Stimulated activated CD8-positive, alpha-beta memory T cell treated with anti-CD3 and anti-CD28 coated beads, Interleukin-12 subunit alpha, Interleukin-12 subunit beta, amount 100 ng/mL, for 24 hours (primary cell): ENCODE results near the gene RBM19.
"Not testable (repeated sequence)": the region's sequence is repeated elsewhere in the genome, so short reads cannot be mapped to it uniquely, and the experiment has no call there.

Experiments used
- DNase-seq: peaks from one replicate; pipeline ENCODE4 v3.0.0-alpha.2; 2020; ENCODE audit errors: extremely low read depth

RBM19 gene, protein sequence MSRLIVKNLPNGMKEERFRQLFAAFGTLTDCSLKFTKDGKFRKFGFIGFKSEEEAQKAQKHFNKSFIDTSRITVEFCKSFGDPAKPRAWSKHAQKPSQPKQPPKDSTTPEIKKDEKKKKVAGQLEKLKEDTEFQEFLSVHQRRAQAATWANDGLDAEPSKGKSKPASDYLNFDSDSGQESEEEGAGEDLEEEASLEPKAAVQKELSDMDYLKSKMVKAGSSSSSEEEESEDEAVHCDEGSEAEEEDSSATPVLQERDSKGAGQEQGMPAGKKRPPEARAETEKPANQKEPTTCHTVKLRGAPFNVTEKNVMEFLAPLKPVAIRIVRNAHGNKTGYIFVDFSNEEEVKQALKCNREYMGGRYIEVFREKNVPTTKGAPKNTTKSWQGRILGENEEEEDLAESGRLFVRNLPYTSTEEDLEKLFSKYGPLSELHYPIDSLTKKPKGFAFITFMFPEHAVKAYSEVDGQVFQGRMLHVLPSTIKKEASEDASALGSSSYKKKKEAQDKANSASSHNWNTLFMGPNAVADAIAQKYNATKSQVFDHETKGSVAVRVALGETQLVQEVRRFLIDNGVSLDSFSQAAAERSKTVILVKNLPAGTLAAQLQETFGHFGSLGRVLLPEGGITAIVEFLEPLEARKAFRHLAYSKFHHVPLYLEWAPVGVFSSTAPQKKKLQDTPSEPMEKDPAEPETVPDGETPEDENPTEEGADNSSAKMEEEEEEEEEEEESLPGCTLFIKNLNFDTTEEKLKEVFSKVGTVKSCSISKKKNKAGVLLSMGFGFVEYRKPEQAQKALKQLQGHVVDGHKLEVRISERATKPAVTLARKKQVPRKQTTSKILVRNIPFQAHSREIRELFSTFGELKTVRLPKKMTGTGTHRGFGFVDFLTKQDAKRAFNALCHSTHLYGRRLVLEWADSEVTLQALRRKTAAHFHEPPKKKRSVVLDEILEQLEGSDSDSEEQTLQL

DNA sequence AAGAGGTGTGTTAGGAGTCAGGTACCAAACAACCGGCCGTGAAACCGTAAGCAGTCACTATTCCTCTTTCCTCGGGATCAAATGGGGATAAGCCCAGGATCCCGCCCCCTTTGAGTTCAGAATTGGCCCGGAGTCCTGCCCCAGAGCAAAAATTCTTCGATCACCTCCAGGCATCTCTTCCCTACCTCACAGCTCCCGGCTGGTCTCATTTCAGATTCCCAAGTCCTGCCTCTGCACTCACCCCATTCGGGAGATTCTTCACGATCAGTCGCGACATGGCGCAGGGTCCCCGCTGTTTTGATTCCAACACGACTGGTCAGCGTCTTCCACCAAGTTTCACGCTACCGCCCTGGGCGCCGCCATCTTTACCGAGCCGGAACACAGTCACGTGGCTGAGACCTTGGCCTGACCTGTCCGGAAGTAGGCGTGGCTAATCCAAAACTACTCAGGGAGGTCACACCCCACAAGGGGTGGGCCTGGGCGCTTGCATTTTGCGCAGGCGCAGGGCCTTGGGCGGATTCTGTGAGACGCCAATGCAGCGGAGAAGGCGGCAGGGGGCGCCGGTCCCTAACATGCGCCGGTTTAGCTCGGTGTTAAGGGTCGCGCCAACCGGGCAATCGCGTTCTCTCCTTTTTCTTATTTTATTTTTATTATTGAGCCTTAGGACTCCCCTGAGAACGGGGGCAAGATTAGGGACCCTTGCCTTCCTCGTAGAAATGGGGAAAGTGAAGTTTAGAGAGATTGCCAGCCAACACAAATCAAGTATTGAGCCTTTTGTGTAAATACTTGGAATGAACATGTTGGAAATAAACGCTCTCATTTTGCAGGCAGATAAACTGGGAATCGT is at the start of gene RBM19:
TSS of gene RBM19 (minus strand) at position 375 of the 847 bp plus-strand sequence. CDS start at position 277, 98 bp downstream.
- DNase-seq: peak; percentile 94

DNA sequence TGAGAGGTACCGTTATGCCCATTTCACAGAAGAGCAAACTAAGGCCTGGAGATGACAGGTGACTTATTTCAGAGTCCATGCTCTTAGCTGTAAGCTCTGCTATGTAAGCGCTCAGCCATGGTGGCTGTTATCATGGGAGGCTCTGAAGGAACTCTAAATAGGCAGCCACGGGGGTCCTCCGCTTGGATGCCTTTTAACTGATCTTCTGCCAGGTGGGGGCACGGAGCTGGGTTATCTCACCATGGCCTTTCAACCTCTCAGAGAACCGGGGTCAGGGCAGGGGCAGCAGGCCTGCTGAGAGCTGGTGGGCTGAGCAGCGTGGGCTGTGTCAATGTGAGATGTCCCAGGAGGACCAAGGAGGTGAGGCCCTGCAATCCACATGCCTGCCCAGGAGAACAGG is 49.7 kb upstream of the RBM19 start:
- no peak for DNase-seq

DNA sequence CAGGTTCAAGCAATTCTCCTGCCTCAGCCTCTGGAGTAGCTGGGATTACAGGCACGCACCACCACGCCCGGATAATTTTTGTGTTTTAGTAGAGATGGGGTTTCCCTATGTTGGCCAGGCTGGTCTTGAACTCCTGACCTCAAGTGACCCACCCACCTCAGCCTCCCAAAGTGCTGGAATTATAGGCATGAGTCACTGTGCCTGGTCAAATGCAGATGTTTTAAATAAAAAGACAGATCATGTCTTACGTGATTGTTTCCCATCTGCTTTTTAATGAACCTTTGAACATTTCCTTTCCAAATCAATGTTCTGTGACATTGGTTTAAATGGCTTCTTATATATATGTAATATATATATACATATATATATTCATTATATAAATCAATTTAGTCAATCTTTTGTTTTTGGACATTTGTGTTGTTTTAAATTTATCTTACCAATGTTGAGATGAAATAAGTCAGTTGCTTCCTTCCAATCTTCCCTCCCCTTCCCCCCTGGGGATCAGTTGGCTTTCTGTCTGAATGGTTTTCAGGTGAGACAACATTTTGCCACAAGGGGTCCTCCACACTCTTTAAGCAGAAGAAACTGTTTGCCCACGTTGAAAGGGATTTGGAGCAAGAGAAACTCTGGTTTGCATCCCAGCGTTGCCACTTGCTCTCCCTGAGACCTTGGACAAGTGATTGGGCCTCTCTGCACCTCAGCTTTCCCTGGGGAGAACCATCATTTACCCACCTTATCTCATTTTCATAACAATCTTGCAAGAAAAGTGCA is 47.6 kb upstream of the RBM19 start:
- no peak for DNase-seq

DNA sequence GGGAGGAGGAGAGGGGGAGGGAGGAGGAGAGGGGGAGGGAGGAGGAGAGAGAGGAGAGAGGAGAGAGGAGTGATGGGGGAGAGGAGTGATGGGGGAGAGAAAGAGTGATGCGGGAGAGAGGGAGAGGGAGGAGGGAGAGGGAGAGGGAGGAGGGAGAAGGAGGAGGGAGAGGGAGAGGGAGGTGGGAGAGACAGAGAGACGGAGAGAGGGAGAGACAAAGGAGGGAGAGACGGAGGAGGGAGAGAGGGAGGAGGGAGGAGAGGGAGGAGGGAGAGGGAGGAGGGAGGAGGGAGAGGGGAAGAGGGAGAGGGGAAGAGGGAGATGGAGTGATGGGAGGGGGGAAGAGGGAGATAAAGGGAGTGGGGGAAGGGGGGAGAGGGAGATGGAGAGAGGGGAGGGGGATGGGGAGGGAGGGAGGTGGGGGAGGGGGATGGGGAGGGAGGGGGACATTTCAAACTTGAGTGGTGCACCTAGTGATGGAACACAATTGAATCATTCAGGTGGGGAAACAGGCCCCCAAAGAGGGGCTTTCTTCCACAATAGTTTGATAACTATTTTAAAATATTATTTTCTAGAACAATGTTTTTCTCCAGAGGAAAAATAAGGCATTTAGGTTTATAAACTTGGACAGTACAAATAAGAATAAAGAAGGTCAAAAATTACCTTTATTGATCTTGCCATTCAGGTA is 46.8 kb upstream of the RBM19 start:
- no peak for DNase-seq

DNA sequence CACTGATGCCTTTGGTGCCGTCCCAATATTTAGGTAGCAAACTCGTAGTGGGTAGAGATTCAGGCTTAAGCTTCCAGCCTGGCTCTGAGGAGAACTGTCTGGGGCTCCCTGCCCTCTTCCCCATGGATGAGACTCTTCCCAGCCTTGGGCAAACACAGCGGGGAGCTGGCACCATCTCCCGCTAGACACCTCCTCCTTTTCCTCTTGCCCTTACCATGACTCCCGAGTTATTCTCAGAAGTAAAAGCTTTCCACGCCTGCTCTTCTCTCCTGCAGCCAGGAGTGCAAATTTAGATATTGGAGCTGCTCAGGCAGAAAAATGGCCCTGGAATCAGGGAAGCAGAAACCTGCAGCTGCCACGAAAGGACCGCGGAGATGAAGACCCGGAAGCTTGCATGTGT is 45.6 kb upstream of the RBM19 start:
- no peak for DNase-seq

DNA sequence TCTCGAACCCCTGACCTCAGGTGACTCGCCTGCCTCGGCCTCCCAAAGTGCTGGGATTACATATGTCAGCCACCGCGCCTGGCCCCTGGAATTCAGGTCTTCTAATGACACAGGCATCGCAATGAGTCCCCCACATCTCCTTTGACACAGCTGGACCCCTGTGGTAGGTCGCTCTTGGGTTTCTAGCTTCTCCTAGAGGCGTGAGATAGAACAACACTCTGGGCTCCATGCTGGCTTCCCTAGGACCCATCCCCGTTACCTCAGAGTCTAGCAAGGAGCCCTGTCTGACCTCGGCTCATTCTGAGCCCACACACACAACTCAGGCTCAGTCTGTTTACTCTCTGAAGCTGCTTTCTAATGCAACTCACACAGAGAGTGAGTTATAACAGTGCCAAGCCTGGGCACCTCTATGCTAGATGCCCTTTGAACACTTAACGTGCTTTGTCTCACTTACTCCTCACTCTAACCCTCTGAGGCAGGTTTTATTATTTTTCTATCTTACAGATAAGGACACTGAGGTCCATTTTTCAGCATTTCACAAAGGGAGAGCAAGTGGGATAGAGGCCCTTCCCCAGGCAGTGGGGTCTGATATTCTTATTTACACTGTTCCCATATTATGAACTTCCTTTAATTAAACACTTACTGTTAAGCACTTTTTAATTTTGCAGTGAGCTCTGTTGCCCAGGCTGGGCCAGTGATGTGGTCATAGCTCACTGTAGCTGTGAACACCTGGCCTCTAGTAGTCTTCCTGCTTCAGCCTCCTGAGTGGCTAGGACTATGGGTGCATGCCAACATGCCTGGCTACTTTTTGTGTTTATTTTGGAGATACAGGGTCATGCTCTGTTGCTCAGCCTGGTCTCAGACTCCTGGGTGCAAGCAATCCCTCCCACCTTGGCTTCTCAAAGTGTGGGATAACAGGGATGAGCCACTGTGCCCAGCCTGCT is 40.6 kb upstream of the RBM19 start:
- no peak for DNase-seq

DNA sequence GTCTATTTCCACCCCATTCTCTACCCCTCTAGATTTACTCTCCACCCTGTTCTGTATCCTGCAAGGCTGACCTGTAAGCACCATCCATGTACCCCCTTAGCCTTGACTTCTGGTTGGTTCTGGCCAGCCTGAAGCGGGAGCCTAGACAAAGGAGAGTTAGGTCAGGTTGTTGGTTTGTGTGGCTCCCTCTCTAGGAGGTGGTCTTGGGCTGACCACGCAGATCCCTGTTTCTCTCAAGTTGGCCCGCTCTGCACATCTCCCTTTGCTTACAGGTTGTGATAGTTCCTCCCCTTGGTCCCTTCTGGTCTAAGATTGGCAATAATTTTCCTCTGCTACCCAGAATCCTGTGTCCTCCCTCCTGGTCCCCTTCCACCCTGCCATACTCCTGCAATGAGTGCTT is 38.3 kb upstream of the RBM19 start:
- no peak for DNase-seq

DNA sequence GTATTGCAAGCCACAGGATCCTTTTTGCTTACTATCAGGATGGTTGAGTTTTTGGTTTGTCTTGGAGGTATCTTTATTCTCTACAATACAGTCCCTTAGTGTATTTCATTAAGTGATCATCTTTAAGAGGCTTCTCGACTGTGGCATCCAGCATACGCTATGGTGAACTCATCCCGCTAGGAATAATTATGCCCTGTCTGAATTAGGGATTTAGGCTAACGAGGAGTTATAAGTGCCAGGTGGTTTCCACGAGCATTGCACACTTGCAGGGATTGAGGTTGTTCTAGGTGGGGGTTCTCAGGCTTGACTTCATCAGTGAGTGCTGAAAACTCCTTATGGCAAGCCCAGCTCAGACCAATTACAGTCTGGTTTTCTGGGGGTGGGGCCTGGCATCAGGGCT is 37.2 kb upstream of the RBM19 start:
- DNase-seq: no peak

DNA sequence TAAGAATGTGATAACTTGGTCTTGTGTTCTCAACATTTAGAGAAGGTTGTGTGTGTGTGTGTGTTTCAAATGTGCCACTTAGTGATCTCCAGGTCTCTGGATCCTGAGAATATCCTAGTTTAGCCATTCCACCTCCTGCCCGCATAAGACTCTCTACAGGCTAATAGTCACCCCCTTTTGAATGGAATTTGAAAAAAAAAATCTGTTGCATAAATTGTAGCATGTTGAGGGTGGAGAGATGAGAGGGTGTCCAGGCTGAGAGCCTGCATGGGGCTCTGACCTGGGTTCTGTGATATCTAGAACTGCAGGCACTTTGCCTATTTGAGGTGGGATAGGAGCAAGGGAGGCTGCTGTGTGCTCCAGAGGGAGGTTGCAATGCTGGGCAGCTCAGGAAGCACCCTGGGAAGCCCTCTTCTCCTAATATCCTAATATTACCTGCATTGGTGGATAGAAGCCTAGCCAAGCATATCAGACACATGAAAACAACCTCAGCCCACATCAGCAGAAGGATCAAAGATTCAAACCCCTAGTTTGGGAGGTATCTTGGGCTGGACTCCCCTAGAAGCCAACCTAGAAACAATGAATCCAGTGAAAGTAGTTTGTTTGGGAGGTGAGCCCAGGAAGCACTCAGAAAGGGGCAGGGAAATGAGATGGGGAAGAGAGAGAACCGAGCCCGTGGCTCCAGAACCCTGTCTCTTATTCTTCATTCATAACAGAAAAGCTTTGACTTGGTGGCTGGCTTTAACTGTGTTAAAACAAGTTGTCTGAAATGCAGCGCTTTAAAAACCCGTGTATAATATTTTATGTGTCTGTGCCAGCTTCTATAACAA is 35.6 kb upstream of the RBM19 start:
- no peak for DNase-seq

DNA sequence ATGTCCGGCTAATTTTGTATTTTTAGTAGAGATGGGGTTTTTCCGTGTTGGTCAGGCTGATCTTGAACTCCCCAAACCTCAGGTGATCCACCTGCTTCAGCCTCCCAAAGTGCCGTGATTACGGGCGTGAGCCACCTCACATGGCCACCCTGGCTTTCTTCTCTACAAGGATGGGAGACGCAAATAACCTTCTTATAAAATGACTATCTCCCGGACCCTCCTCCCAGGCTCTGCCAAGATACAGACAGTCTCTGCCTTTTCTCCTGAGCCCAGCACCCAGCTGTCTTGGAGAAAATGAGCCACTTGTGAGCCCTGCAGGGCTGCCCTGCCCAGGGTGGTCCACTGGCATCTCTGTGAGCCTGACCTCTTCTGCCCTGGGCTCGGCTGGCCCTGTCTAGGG is 34.7 kb upstream of the RBM19 start:
- DNase-seq: no peak

DNA sequence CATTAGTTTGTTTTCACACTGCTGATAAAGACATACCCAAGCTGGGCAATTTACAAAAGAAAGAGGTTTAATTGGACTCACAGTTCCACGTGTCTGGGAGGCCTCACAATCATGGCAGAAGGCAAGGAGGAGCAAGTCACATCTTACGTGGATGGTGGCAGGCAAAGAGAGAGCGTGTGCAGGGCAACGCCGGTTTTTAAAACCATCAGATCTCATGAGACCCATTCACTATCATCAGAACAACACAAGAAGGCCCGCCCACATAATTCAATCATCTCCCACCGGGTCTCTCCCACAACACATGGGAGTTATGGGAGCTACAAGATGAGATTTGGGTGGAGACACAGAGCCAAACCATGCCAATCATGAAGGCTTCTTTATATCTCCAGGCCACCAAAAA is 34.1 kb upstream of the RBM19 start:
- DNase-seq: not testable (repeated sequence)

DNA sequence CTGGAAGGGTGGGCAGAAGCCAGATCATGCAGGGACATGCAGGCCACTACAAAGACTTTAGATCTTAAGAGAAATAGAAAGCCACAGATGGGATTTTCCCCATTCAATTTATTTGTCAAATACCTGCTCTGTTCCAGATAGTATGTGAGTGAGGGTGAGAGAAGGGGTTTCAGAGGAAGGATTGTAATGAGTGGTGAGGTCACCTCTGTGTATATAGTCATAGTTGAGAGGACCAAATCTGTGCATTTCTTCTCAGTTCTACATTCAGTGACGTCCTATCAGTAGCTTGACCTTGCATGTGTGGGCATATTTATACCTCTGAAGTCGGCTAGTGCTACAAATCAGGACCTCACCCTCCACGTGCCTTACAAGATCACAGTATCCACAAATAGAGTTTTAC is 31.2 kb upstream of the RBM19 start:
- no peak for DNase-seq

DNA sequence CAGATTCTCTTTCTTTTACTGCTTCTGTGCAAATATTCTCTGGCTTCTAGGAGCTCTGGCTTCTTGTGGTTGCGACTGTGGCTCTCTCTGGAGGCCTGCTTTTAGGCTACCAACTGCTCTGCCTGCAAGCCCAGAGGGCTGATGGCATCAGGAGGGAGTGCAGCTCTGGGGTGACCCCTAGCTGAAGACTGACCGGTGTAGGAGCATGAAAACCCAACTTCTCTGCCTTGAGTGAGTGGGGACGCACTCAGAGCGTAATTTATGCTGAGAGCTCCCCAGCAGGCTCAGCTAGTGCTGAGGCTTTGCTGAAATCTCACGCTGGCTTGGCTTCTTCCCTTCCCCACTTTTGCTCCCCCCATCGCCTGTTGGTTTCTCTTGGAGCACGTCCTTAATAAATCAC is 29.9 kb upstream of the RBM19 start:
- DNase-seq: no peak

DNA sequence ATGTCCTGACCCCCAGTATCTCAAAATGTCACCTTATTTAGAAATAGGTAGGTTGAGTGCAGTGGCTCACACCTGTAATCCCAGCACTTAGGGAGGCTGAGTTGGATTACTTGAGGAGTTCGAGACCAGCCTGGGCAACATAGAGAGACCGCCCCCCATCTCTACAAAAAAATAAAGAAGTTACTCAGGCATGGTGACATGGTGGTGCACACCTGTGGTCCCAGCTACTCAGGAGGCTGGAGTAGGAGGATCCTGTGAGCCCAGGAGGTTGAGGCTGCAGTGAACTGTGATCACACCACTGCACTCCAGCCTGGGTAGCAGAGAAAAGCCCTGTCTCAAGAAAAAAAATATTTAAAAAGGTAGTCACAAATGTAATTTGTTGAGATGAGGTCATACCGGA is 27.9 kb upstream of the RBM19 start:
- no peak for DNase-seq

DNA sequence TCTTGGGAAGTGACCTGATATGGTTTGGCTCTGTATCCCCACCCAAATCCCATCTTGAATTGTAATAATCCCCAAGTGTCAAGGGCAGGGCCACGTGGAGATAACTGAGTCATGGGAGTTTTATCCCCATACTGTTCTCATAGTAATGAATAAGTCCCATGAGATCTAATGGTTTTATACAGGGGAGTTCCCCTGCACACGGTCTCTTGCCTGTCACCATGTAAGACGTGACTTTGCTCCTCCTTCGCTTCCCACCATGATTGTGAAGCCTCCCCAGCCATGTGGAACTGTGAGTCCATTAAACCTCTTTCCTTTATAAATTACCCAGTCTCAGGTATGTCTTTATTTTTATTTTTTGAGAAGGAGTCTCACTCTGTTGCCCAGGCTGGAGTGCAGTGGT is 26.6 kb upstream of the RBM19 start:
- not testable (repeated sequence) for DNase-seq

DNA sequence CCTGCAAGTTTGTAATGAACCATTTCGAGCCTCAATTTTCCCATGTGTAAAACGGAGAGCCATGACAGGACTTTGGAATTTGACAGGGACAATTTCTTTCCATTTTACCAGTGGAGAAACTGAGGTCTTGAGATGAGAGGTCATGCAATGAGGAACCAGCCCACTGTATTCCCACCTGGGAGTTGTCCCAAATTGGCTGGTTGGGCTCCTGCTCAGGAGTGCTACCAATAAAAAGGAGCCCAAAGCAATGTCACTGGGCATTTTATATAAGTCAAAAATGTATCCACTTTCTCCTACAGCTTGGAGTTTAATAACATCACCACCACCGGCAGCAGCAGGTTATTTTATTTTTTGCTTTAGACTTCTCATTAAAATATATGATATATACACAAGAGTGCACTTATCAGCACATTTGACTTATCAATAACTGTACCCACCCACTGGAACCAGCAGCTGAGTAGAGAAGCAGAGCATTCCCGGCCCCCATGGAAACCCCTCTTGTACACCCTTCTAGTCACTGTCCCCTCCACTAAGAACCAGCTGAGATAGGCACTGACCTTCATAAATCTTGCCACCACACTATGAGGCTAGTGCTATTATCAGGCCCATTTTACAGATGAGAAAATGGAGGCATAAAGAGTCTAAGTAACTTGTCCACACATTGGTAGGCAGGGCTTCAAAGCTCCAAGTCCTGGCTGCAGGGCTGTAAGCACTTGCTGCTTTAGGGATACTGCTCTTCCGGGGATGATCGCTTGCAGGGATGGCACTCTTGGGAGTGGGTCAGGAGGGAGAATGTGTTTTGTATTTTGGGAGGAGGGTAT is 25.3 kb upstream of the RBM19 start:
- DNase-seq: no peak
